HG02884 (cell line): ENCODE measurements around the gene LIN7B.
"Not testable (repeated sequence)": the region's sequence is repeated elsewhere in the genome, so short reads cannot be mapped to it uniquely, and the experiment has no call there.

Experiments
- ATAC-seq: cut with Tn5 transposase; IDR thresholded peaks from one replicate; pipeline ENCODE4 v1.9.1; 2021; ENCODE audit warnings: mild to moderate bottlenecking, moderate library complexity; ENCODE audit not compliant: unreplicated experiment

LIN7B gene

GRCh38 chr19:49141352-49141751 lies 27.2 kb downstream of the LIN7B start:
- ATAC-seq = no peak

- no peak for ATAC-seq
These were observed 28.7 kb downstream of the LIN7B start for GRCh38 chr19:49142866-49143335.

GRCh38 chr19:49145573-49146407 lies 31.6 kb downstream of the LIN7B start:
- no peak for ATAC-seq

- not testable (repeated sequence) for ATAC-seq
These were observed 32.2 kb downstream of the LIN7B start for GRCh38 chr19:49146408-49146770.

- ATAC-seq = no peak
These were observed 34.0 kb downstream of the LIN7B start for GRCh38 chr19:49148044-49148682.

GRCh38 chr19:49148784-49149651 lies 34.8 kb downstream of the LIN7B start:
- no peak for ATAC-seq

GRCh38 chr19:49149652-49150105 lies 35.5 kb downstream of the LIN7B start:
- no peak for ATAC-seq

GRCh38 chr19:49150106-49150943 lies 36.2 kb downstream of the LIN7B start:
- ATAC-seq = no peak

GRCh38 chr19:49150944-49151243 lies 36.7 kb downstream of the LIN7B start:
- no peak for ATAC-seq

- no peak for ATAC-seq
These were observed 37.3 kb downstream of the LIN7B start for GRCh38 chr19:49151267-49152118.

- no peak for ATAC-seq
These were observed 38.0 kb downstream of the LIN7B start for GRCh38 chr19:49152119-49152550.

- no peak for ATAC-seq
These were observed 39.1 kb downstream of the LIN7B start for GRCh38 chr19:49153167-49153809.

GRCh38 chr19:49154279-49154678 lies 40.1 kb downstream of the LIN7B start:
- ATAC-seq = no peak

- ATAC-seq = no peak
These were observed 41.0 kb downstream of the LIN7B start, which contains the start of gene HRC for GRCh38 chr19:49155005-49155819. Gene HRC (minus strand): TSS chr19:49155396. CDS start chr19:49155237, 159 bp downstream.

GRCh38 chr19:49155820-49156346 lies 41.7 kb downstream of the LIN7B start:
- ATAC-seq = no peak

- no peak for ATAC-seq
These were observed 43.5 kb downstream of the LIN7B start, which contains the start of gene TRPM4 for GRCh38 chr19:49157445-49158224. Gene TRPM4 (plus strand): TSS chr19:49157792. CDS start chr19:49157867, 75 bp downstream.
